Activated naive CD4-positive, alpha-beta T cell treated with anti-CD3 and anti-CD28 coated beads, Interleukin-2, amount 10 ng/mL, durations not matched to agents 7 days and 5 days (primary cell): Measurements from ENCODE around the gene XPR1.

Source experiments
- CTCF ChIA-PET: fragments of 350-600 bp; sonication (Branson Sonifier 250); formaldehyde crosslinking; loops from one replicate; lab custom pipeline; 2021; ENCODE audit warnings: antibody characterized with exemption; lab: Charles Lee
- DNase-seq: peaks from one replicate; pipeline ENCODE4 v3.0.0-alpha.2; 2020
- H3K27ac Mint-ChIP-seq: one replicate; pipeline ENCODE4 v1.8.0; 2021; ENCODE audit warnings: mild to moderate bottlenecking, moderate library complexity, mixed read lengths
- H3K27me3 Mint-ChIP-seq: one replicate; pipeline ENCODE4 v1.8.0; 2021; ENCODE audit warnings: mild to moderate bottlenecking, mixed read lengths
- H3K36me3 Mint-ChIP-seq: one replicate; pipeline ENCODE4 v1.8.0; 2021; ENCODE audit warnings: mixed read lengths
- H3K4me1 Mint-ChIP-seq: one replicate; pipeline ENCODE4 v1.8.0; 2021; ENCODE audit warnings: mixed read lengths
- H3K4me3 Mint-ChIP-seq: one replicate; pipeline ENCODE4 v1.8.0; 2021; ENCODE audit warnings: mild to moderate bottlenecking, moderate library complexity, mixed read lengths
- H3K9me3 Mint-ChIP-seq: one replicate; pipeline ENCODE4 v1.8.0; 2021; ENCODE audit warnings: mixed read lengths

Gene XPR1

GRCh38 chr1:180916771-180917170 lies 284.9 kb downstream of the XPR1 start:
- no peaks in the 10 kb centered on the region for H3K9me3 Mint-ChIP-seq
- no peak overlapping the region for H3K27ac Mint-ChIP-seq
- H3K36me3 Mint-ChIP-seq: no peaks in the 10 kb centered on the region
- CTCF ChIA-PET: no interaction called here
- no peak for DNase-seq
- H3K4me1 Mint-ChIP-seq: peaks cover 10% of the 10 kb centered on the region
- no peak overlapping the region for H3K4me3 Mint-ChIP-seq
- H3K27me3 Mint-ChIP-seq: peaks cover 77% of the 10 kb centered on the region

- Mint-ChIP-seq H3K4me1 (peaks cover 6% of the 10 kb centered on the region), H3K4me3 (no peak overlapping the region), H3K27ac (no peak overlapping the region), H3K9me3 (no peaks in the 10 kb centered on the region), H3K36me3 (no peaks in the 10 kb centered on the region), H3K27me3 (peaks cover 74% of the 10 kb centered on the region)
- CTCF ChIA-PET: no interaction called here
- DNase-seq: no peak
Observed at GRCh38 chr1:180917306-180918065, 285.7 kb downstream of the XPR1 start.

GRCh38 chr1:180918519-180918918 lies 286.7 kb downstream of the XPR1 start:
- Mint-ChIP-seq H3K4me1 (peaks cover 3% of the 10 kb centered on the region), H3K27me3 (peaks cover 67% of the 10 kb centered on the region), H3K27ac (no peak overlapping the region), H3K4me3 (no peak overlapping the region), H3K36me3 (no peaks in the 10 kb centered on the region), H3K9me3 (no peaks in the 10 kb centered on the region)
- CTCF ChIA-PET: interaction anchor here (0.9 kb wide), 1 partner anchor 34 kb away, joined by 3 read pairs; no protein-coding TSS in a partner anchor
- DNase-seq: no peak

- Mint-ChIP-seq H3K4me1 (no peaks in the 10 kb centered on the region), H3K36me3 (no peaks in the 10 kb centered on the region), H3K4me3 (no peak overlapping the region), H3K9me3 (no peaks in the 10 kb centered on the region), H3K27me3 (peaks cover 62% of the 10 kb centered on the region), H3K27ac (no peak overlapping the region)
- no peak for DNase-seq
- CTCF ChIA-PET: interaction anchor here (0.8 to 0.9 kb wide), 2 partner anchors 35 to 223 kb away, joined by 3 read pairs; no protein-coding TSS in a partner anchor
Observed at GRCh38 chr1:180919183-180919700, 287.4 kb downstream of the XPR1 start.

GRCh38 chr1:180920193-180920592 lies 288.4 kb downstream of the XPR1 start:
- Mint-ChIP-seq H3K27me3 (peaks cover 56% of the 10 kb centered on the region), H3K4me3 (no peak overlapping the region), H3K36me3 (no peaks in the 10 kb centered on the region), H3K9me3 (no peaks in the 10 kb centered on the region), H3K27ac (no peak overlapping the region), H3K4me1 (no peaks in the 10 kb centered on the region)
- CTCF ChIA-PET: interaction anchor here (1.2 kb wide), 1 partner anchor 222 kb away, joined by 4 read pairs; no protein-coding TSS in a partner anchor
- DNase-seq: no peak

- no peak for DNase-seq
- H3K4me3 Mint-ChIP-seq: no peak overlapping the region
- peaks cover 56% of the 10 kb centered on the region for H3K27me3 Mint-ChIP-seq
- H3K36me3 Mint-ChIP-seq: no peaks in the 10 kb centered on the region
- no peaks in the 10 kb centered on the region for H3K4me1 Mint-ChIP-seq
- no peaks in the 10 kb centered on the region for H3K9me3 Mint-ChIP-seq
- H3K27ac Mint-ChIP-seq: no peak overlapping the region
- CTCF ChIA-PET: interaction anchor here (0.7 to 1.2 kb wide), 4 partner anchors 11 to 405 kb away, joined by 3 to 4 read pairs (median 4); no protein-coding TSS in a partner anchor
Observed at GRCh38 chr1:180920702-180921101, 288.9 kb downstream of the XPR1 start.

GRCh38 chr1:180921386-180921785 lies 289.6 kb downstream of the XPR1 start:
- Mint-ChIP-seq H3K9me3 (no peaks in the 10 kb centered on the region), H3K4me1 (no peaks in the 10 kb centered on the region), H3K27ac (no peak overlapping the region), H3K27me3 (peaks cover 50% of the 10 kb centered on the region), H3K4me3 (no peak overlapping the region), H3K36me3 (no peaks in the 10 kb centered on the region)
- no peak for DNase-seq
- CTCF ChIA-PET: interaction anchor here (0.7 to 0.9 kb wide), 3 partner anchors 12 to 406 kb away, joined by 3 to 4 read pairs (median 4); no protein-coding TSS in a partner anchor

- Mint-ChIP-seq H3K27me3 (peaks cover 50% of the 10 kb centered on the region), H3K4me1 (no peaks in the 10 kb centered on the region), H3K9me3 (no peaks in the 10 kb centered on the region), H3K36me3 (no peaks in the 10 kb centered on the region), H3K27ac (no peak overlapping the region), H3K4me3 (no peak overlapping the region)
- no peak for DNase-seq
- CTCF ChIA-PET: interaction anchor here (0.7 to 1.9 kb wide), 2 partner anchors 17 to 406 kb away, joined by 3 to 5 read pairs; no protein-coding TSS in a partner anchor
Observed at GRCh38 chr1:180921891-180922630, 290.2 kb downstream of the XPR1 start.

GRCh38 chr1:180922631-180923015 lies 290.8 kb downstream of the XPR1 start:
- Mint-ChIP-seq H3K36me3 (no peaks in the 10 kb centered on the region), H3K27ac (no peak overlapping the region), H3K27me3 (peaks cover 50% of the 10 kb centered on the region), H3K4me1 (no peaks in the 10 kb centered on the region), H3K9me3 (no peaks in the 10 kb centered on the region), H3K4me3 (no peak overlapping the region)
- no peak for DNase-seq
- CTCF ChIA-PET: interaction anchor here (0.7 to 1.9 kb wide), 3 partner anchors 17 to 406 kb away, joined by 3 to 5 read pairs (median 3); no protein-coding TSS in a partner anchor

GRCh38 chr1:180923021-180923841 lies 291.4 kb downstream of the XPR1 start:
- no peak for DNase-seq
- Mint-ChIP-seq H3K27me3 (peaks cover 50% of the 10 kb centered on the region), H3K9me3 (no peaks in the 10 kb centered on the region), H3K27ac (no peak overlapping the region), H3K4me3 (no peak overlapping the region), H3K36me3 (no peaks in the 10 kb centered on the region), H3K4me1 (no peaks in the 10 kb centered on the region)
- CTCF ChIA-PET: interaction anchor here (0.7 to 1.9 kb wide), 3 partner anchors 16 to 407 kb away, joined by 3 to 5 read pairs (median 3); no protein-coding TSS in a partner anchor

GRCh38 chr1:180923887-180924286 lies 292.1 kb downstream of the XPR1 start:
- H3K27me3 Mint-ChIP-seq: peaks cover 50% of the 10 kb centered on the region
- H3K27ac Mint-ChIP-seq: no peak overlapping the region
- H3K4me3 Mint-ChIP-seq: no peak overlapping the region
- no peaks in the 10 kb centered on the region for H3K36me3 Mint-ChIP-seq
- no peaks in the 10 kb centered on the region for H3K4me1 Mint-ChIP-seq
- DNase-seq: no peak
- CTCF ChIA-PET: interaction anchor here (1.1 to 1.9 kb wide), 2 partner anchors 42 to 407 kb away, joined by 3 to 5 read pairs; no protein-coding TSS in a partner anchor
- no peaks in the 10 kb centered on the region for H3K9me3 Mint-ChIP-seq

- Mint-ChIP-seq H3K27ac (no peak overlapping the region), H3K27me3 (peaks cover 40% of the 10 kb centered on the region), H3K4me1 (no peaks in the 10 kb centered on the region), H3K9me3 (no peaks in the 10 kb centered on the region), H3K4me3 (no peak overlapping the region), H3K36me3 (no peaks in the 10 kb centered on the region)
- DNase-seq: no peak
- CTCF ChIA-PET: interaction anchor here (0.7 kb wide), 1 partner anchor 97 kb away, joined by 3 read pairs; no protein-coding TSS in a partner anchor
Observed at GRCh38 chr1:180924939-180925338, 293.1 kb downstream of the XPR1 start.

- Mint-ChIP-seq H3K9me3 (no peaks in the 10 kb centered on the region), H3K4me3 (no peak overlapping the region), H3K27ac (no peak overlapping the region), H3K36me3 (no peaks in the 10 kb centered on the region), H3K27me3 (peaks cover 40% of the 10 kb centered on the region), H3K4me1 (no peaks in the 10 kb centered on the region)
- no peak for DNase-seq
- CTCF ChIA-PET: no interaction called here
Observed at GRCh38 chr1:180925471-180926051, 293.7 kb downstream of the XPR1 start.
